HG03432 (cell line): Measurements from ENCODE around the gene RBPJ.

Experiments used
- ATAC-seq: cut with Tn5 transposase; IDR thresholded peaks from one replicate; pipeline ENCODE4 v1.9.1; 2021; ENCODE audit warnings: mild to moderate bottlenecking, moderate library complexity; ENCODE audit not compliant: unreplicated experiment

Gene RBPJ

GRCh38 chr4:26412381-26413372 lies 91.9 kb downstream of the RBPJ start:
- no peak for ATAC-seq

GRCh38 chr4:26413582-26413981 lies 92.8 kb downstream of the RBPJ start:
- no peak for ATAC-seq

- no peak for ATAC-seq
These were observed 97.3 kb downstream of the RBPJ start for GRCh38 chr4:26418107-26418506.

- ATAC-seq, result no peak
These were observed 98.0 kb downstream of the RBPJ start for GRCh38 chr4:26418850-26419249.

GRCh38 chr4:26420438-26420837 lies 99.6 kb downstream of the RBPJ start:
- ATAC-seq, result no peak

- ATAC-seq, result no peak
These were observed 100.1 kb downstream of the RBPJ start for GRCh38 chr4:26420913-26421312.

GRCh38 chr4:26424153-26424552 lies 103.3 kb downstream of the RBPJ start:
- no peak for ATAC-seq

GRCh38 chr4:26424838-26425237 lies 104.0 kb downstream of the RBPJ start:
- ATAC-seq, result no peak

GRCh38 chr4:26425953-26426352 lies 105.1 kb downstream of the RBPJ start:
- no peak for ATAC-seq

GRCh38 chr4:26426892-26427291 lies 106.1 kb downstream of the RBPJ start:
- no peak for ATAC-seq

GRCh38 chr4:26429910-26430309 lies 109.1 kb downstream of the RBPJ start:
- no peak for ATAC-seq

- ATAC-seq, result no peak
These were observed 110.8 kb downstream of the RBPJ start for GRCh38 chr4:26431461-26432180.

GRCh38 chr4:26432419-26432818 lies 111.6 kb downstream of the RBPJ start:
- no peak for ATAC-seq

GRCh38 chr4:26433556-26433955 lies 112.7 kb downstream of the RBPJ start:
- no peak for ATAC-seq

GRCh38 chr4:26434030-26434639 lies 113.3 kb downstream of the RBPJ start:
- no peak for ATAC-seq

GRCh38 chr4:26441102-26441501 lies 120.3 kb downstream of the RBPJ start:
- ATAC-seq, result no peak

- no peak for ATAC-seq
These were observed 121.0 kb downstream of the RBPJ start for GRCh38 chr4:26441771-26442170.

GRCh38 chr4:26447378-26447777 lies 126.6 kb downstream of the RBPJ start:
- no peak for ATAC-seq

- ATAC-seq, result no peak
These were observed 129.6 kb downstream of the RBPJ start for GRCh38 chr4:26450418-26450817.

- ATAC-seq, result no peak
These were observed 130.8 kb downstream of the RBPJ start for GRCh38 chr4:26451597-26451996.
